Esophagus squamous epithelium (tissue), 5 donors: ENCODE measurements around the gene TPD52L2. TPM values are rescaled to one million over a fixed set of nuclear protein-coding genes. Genes with fewer than 3 reads are reported as not detected.

ENCODE experiments used
- DNase-seq: peaks from one replicate; lab custom pipeline; 2025; lab: John Stamatoyannopoulos, UW
- H3K27ac ChIP-seq, 4 donors: fragments of 200-600 bp; sonication (generic); one replicate each; pipeline ENCODE4 v1.5.1; 2016 to 2019; ENCODE audit warnings: mild to moderate bottlenecking in 1 of 4
- H3K27me3 ChIP-seq, 4 donors: fragments of 200-600 bp; sonication (generic); 1 replicate in 3 of 4; 2 replicates in 1 of 4; pipeline versions ENCODE4 v1.5.1 to v1.6.0; 2017 to 2021; ENCODE audit warnings: antibody characterized with exemption in 1 of 4
- H3K36me3 ChIP-seq, 3 donors: fragments of 200-600 bp; sonication (generic); one replicate each; pipeline ENCODE4 v1.5.1; 2016 to 2019
- H3K4me1 ChIP-seq, 3 donors: fragments of 200-600 bp; sonication (generic); one replicate each; pipeline ENCODE4 v1.5.1; 2017 to 2019
- H3K4me3 ChIP-seq, 4 donors: fragments of 200-600 bp; sonication (generic); 1 replicate in 3 of 4; 2 replicates in 1 of 4; pipeline ENCODE4 v1.5.1; 2016 to 2019; ENCODE audit warnings: mild to moderate bottlenecking in 2 of 4, moderate library complexity in 1 of 4
- H3K9me3 ChIP-seq, 3 donors: fragments of 200-600 bp; sonication (generic); one replicate each; pipeline ENCODE4 v1.5.1; 2016 to 2019
- CTCF ChIP-seq, 6 experiments: fragments of 450-650 bp in 4 of 6; fragments of 200-600 bp in 2 of 6; sonication (generic) in 2 of 6; IDR thresholded peaks; one replicate each; pipeline ENCODE4 v1.5.1; 2016 to 2019; ENCODE audit warnings: antibody characterized with exemption in 6 of 6, mild to moderate bottlenecking in 4 of 6, moderate library complexity in 4 of 6
- POLR2A ChIP-seq, 4 donors: fragments of 450-650 bp; IDR thresholded peaks; one replicate each; pipeline ENCODE4 v1.6.1; 2017; ENCODE audit warnings: antibody characterized with exemption in 4 of 4, mild to moderate bottlenecking in 4 of 4, moderate library complexity in 3 of 4
- WGBS, 2 donors: methylation state at CpG; one replicate each; pipeline ENCODE4 v1.1.5; 2018; 5-methylcytosine and 5-hydroxymethylcytosine counted together
- intact Hi-C: fragments of 100-400 bp; cut with DNase I; formaldehyde crosslinking; loops from one replicate; pipeline ENCODE4 v1.15.0; 2022
- total RNA-seq, 4 donors: library from RNA; depleted of rRNA; stranded (reverse); fragments of >200 nt; gene quantifications; one replicate each; pipeline ENCODE4 v1.1.0, GENCODE V29; 2016
- donor health status: DM: yes; HTN: yes; CAD: no.

The TPD52L2 gene
- total RNA-seq, 4 donors from 2014 or later, result 97.1 to 124 (median 116) TPM

- intact Hi-C loops, result no loop called here
- peaks cover 24 to 73% (median 26%) of the 10 kb centered on the region in 3 donors for H3K4me1 ChIP-seq
- H3K36me3 ChIP-seq, result peaks cover 15 to 77% (median 20%) of the 10 kb centered on the region in 3 donors
- no peaks in the 10 kb centered on the region for H3K9me3 ChIP-seq
- 51 to 72% methylated on average over 7 of the region's 7 CpGs for WGBS, 2 donors
- H3K27ac ChIP-seq, result peak overlapping the region; percentile 83 to 89 (median 86)
- no peak for DNase-seq
- H3K27me3 ChIP-seq, result no peaks in the 10 kb centered on the region
- TF ChIP-seq CTCF (IDR thresholded peaks at IDR 0.05) (no peak), POLR2A (IDR thresholded peaks at IDR 0.05) (no peak)
- H3K4me3 ChIP-seq, result peak overlapping the region in 3 of 4 donors; percentile 4 to 39 (median 10)
Measured at GRCh38 chr20:63890201-63890576, 25.1 kb downstream of the TPD52L2 start.

GRCh38 chr20:63890616-63891015, 25.5 kb downstream of the TPD52L2 start:
- intact Hi-C loops, result no loop called here
- H3K27me3 ChIP-seq, result no peaks in the 10 kb centered on the region
- peak overlapping the region; percentile 67 to 86 (median 84) for H3K27ac ChIP-seq
- peaks cover 22 to 69% (median 23%) of the 10 kb centered on the region in 3 donors for H3K4me1 ChIP-seq
- DNase-seq, result no peak
- H3K4me3 ChIP-seq, result no peak overlapping the region
- WGBS, 2 donors, result 32 to 61% methylated on average over 5 to 6 of the region's 7 CpGs
- peaks cover 15 to 72% (median 18%) of the 10 kb centered on the region in 3 donors for H3K36me3 ChIP-seq
- H3K9me3 ChIP-seq, result no peaks in the 10 kb centered on the region
- TF ChIP-seq CTCF (IDR thresholded peaks at IDR 0.05) (no peak), POLR2A (IDR thresholded peaks at IDR 0.05) (no peak)

- Histone ChIP-seq H3K36me3 (peaks cover 12 to 65% (median 18%) of the 10 kb centered on the region in 3 donors), H3K9me3 (no peaks in the 10 kb centered on the region), H3K27ac (peak overlapping the region; percentile 67 to 86 (median 84)), H3K4me3 (no peak overlapping the region), H3K4me1 (peaks cover 21 to 70% (median 22%) of the 10 kb centered on the region in 3 donors), H3K27me3 (no peaks in the 10 kb centered on the region)
- DNase-seq, result no peak
- 73 to 90% methylated on average over 15 to 27 of the region's 29 CpGs for WGBS, 2 donors
- intact Hi-C loops, result no loop called here
- TF ChIP-seq CTCF (IDR thresholded peaks at IDR 0.05), result peak in 1 of 6 experiments; percentile 7
- TF ChIP-seq POLR2A (IDR thresholded peaks at IDR 0.05), result no peak
Measured at GRCh38 chr20:63891061-63892002, 26.3 kb downstream of the TPD52L2 start.

- H3K36me3 ChIP-seq, result peaks cover 12 to 55% (median 12%) of the 10 kb centered on the region in 3 donors
- no peak for TF ChIP-seq CTCF (IDR thresholded peaks at IDR 0.05)
- TF ChIP-seq POLR2A (IDR thresholded peaks at IDR 0.05), result no peak
- DNase-seq, result no peak
- no peak overlapping the region for H3K27ac ChIP-seq
- H3K9me3 ChIP-seq, result no peaks in the 10 kb centered on the region
- H3K4me3 ChIP-seq, result no peak overlapping the region
- H3K4me1 ChIP-seq, result peaks cover 31 to 73% (median 32%) of the 10 kb centered on the region in 3 donors
- 89 to 93% methylated on average over 6 to 7 of the region's 7 CpGs for WGBS, 2 donors
- H3K27me3 ChIP-seq, result no peaks in the 10 kb centered on the region
- intact Hi-C loops, result no loop called here
Measured at GRCh38 chr20:63892402-63892801, 27.3 kb downstream of the TPD52L2 start.

GRCh38 chr20:63893999-63894357, 28.9 kb downstream of the TPD52L2 start:
- no peak for DNase-seq
- WGBS, 2 donors, result 20 to 30% methylated on average over 4 to 5 of the region's 6 CpGs
- H3K36me3 ChIP-seq, result peaks cover 6 to 55% (median 12%) of the 10 kb centered on the region in 3 donors
- no peaks in the 10 kb centered on the region for H3K27me3 ChIP-seq
- H3K4me3 ChIP-seq, result peak overlapping the region in 3 of 4 donors; percentile 65 to 88 (median 70)
- H3K4me1 ChIP-seq, result peaks cover 32 to 73% (median 34%) of the 10 kb centered on the region in 3 donors
- intact Hi-C loops, result no loop called here
- H3K9me3 ChIP-seq, result no peaks in the 10 kb centered on the region
- H3K27ac ChIP-seq, result peak overlapping the region; percentile 91 to 99 (median 96)
- no peak for TF ChIP-seq POLR2A (IDR thresholded peaks at IDR 0.05)
- TF ChIP-seq CTCF (IDR thresholded peaks at IDR 0.05), result no peak
